HG03039 (cell line): ENCODE results near the gene INPP5J.
"Not testable (repeated sequence)": the region's sequence is repeated elsewhere in the genome, so short reads cannot be mapped to it uniquely, and the experiment has no call there.

Source experiments
- ATAC-seq: cut with Tn5 transposase; IDR thresholded peaks from one replicate; pipeline ENCODE4 v1.9.1; 2021; ENCODE audit warnings: mild to moderate bottlenecking, moderate library complexity; ENCODE audit not compliant: unreplicated experiment

The INPP5J gene

DNA sequence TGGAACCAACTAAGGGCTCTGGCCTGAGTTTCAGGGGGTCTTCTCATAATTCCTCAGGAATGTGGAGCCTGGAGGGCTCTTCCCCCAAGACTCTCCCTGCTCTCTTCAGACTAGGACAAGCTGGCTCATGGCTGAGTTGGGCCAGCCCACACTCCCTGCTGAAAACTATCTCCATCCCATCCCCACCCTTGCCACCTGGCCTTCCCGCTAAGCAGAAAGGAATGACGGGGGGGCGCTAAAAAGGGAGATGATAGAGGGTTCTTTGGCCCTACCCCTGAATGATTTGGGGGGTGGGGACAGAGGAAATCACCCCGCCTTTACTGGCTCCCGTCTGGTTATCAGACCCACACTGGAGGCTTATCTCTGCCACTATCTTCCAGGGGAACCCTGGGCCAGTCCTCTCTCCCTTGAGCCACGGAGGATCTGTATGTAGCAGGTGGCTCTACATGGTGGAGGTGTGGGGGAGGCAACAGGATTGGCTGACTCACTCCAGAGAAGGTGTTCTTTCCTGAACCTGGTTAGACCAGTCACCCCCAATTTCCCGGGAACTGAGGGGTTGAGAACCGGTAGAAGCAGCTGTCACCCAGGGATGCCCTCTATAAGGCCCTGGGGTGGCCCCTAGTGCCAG, 35.9 kb upstream of the INPP5J start:
- ATAC-seq = no peak

DNA sequence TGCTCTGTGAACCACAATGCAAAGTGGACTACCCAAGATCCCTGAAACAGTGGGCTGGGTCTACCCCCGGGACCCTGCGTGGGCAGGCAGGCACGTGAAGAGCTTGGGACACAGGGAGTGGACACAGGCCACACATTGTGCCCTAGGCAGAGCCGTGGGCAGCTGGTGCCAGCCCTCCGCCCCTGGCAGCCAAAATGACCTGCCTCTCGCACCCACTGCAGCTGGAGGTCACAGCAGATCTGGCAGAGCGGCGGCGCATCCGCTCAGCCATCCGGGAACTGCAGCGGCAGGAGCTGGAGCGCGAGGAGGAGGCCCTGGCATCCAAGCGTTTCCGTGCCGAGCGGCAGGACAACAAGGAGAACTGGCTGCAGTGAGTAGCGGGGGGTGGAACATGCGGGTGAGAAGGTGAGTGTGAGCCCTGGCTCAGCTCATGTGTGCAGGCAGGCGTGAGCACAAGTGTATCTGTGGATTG, 35.0 kb upstream of the INPP5J start:
- no peak for ATAC-seq

DNA sequence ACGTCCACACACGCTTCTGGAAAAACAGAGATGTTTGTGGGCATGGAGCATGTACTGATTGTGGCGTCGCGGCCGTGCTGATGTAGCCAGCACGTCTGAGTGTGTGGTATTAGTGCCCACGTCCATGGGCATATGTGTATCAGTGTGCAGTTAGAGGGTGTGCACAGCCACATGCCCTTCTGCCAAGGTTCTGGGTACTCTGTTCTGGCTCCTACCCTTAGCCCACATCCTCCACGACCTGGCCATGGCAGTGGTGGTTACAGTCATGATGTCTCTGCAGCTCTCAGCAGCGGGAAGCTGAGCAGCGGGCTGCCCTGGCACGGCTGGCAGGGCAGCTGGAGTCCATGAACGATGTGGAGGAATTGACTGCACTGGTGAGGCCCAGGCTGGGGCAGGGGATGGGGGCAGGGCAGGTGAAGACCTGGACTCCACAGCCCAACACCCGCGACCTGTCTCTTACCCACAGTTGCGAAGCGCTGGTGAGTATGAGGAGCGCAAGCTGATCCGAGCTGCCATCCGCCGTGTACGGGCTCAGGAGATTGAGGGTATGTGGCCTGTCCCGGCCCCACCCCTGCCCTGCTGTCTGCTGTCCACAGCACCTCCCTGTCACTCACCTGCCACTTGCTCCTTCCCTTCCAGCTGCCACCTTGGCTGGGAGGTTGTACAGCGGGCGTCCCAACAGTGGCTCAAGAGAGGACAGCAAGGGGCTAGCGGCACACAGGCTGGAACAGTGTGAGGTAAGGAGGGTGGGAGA, 34.4 kb upstream of the INPP5J start:
- no peak for ATAC-seq

DNA sequence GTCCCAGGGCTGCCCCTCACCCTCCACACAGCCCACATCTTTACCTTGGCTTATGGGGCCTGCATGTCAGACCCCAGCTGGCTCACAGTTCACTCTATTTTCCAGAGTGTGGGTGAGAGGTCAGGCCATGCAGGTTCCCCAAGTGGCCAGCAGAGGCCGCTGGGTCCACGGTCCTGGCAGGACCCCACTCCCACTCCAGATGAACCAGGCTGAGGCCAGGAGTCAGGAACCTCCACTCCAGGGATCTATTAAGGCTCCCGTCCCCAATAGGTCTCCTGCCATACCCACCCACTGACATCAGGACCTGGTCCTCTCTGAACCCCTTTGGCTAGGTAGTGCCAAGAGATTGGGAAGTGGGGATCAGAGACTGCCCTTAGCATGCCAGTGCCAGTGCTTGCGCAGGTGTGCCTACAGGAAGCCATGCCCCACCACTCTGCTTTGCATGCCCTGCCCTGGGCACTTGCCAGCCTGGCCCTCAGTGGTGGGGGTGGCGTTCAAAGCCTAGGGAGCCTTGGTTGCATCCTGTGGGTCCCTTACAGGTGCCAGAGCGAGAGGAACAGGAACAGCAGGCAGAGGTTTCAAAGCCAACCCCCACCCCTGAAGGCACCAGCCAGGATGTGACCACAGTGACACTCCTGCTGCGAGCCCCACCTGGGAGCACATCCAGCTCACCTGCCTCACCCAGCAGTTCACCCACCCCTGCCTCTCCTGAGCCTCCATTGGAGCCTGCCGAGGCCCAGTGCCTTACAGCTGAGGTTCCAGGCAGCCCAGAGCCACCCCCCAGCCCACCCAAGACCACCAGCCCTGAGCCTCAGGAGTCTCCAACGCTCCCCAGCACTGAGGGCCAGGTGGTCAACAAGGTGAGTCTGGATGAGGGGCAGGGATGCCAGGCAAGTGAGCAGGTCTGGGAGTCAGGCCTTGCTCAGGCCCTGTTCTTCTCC, 33.3 kb upstream of the INPP5J start:
- no peak for ATAC-seq

DNA sequence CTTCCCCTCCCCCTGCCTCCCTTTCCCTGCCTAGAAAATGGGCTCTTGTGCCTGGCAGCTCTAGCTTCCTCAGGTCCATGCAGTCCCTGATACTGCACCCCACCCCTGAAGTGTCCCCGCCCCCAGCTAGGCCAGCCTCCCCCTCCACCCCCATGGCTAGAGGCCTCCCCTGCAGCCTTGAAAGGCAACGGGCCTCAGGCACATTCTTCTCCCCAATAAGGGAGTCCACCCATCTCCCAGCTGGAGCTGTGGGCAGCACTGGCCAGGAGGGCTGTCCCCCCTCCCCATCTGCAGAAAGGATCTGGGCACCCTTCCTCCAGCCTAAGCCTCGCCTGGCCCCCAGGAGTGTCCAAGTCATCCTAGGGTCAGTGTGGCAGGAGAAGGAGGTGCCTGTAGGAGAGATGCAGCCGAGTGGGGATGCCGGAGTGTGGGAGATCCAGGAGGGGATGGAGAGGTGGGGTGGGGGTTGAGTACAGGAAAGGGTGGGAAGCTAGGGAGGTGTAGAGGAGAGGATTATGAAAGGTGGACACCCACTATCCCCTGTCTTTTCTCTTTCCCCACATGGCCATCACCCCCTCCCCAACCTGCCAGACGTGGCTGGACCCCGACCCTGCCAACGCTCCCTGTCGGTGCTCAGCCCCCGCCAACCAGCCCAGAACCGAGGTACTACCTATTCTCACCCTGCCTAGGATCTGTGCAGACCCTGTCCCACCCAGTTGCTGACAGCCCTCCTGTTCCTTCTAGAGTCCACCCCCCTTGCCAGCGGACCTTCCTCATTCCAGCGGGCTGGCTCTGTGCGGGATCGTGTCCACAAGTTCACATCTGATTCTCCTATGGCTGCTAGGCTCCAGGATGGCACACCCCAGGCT, 32.3 kb upstream of the INPP5J start:
- no peak for ATAC-seq

DNA sequence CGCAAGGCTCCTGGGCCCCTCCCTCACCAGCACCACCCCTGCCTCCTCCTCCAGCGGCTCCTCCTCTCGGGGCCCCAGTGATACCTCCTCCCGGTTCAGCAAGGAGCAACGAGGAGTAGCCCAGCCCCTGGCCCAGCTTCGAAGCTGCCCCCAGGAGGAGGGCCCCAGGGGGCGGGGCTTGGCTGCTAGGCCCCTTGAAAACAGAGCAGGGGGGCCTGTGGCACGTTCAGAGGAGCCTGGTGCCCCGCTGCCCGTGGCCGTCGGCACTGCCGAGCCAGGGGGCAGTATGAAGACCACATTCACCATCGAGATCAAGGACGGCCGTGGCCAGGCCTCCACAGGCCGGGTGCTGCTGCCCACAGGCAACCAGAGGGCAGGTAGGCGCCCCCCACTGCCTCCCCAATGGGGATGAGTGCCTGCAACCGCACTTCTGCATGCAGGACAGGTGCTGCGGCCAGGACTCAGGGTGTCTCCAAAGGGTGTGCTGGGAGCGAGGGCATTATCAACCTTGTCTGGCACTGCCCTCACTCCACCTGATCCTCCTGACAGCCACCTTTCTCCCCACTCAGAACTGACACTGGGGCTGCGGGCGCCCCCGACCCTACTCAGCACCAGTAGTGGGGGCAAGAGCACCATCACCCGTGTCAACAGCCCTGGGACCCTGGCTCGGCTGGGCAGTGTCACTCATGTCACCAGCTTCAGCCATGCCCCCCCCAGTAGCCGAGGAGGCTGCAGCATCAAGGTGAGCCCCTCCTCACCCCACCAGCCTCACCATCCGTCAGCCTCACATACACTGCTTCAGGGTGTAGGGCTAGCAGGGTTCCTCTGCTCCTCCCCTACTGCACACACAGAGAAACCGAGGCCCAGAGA, 31.4 kb upstream of the INPP5J start:
- no peak for ATAC-seq

DNA sequence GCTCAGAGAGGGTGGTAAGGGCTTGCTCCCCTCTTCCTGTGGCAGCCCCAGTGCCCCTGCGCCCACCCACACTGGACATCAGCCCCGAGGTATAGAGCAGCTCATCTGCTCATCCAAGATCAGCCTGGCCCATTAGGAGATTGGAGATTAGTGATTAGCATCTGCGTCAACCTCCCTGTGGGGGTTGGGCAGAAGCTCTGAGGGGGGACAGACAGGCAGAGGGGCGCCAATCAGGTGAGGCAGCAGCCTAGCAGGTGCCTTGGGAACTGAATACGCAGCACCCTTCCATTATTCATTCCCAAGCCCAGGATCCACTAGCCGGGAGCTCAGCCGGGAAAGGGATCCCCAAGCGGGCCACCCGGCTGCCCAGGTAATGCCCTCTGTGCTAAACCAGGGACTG, 30.6 kb upstream of the INPP5J start:
- ATAC-seq = no peak

DNA sequence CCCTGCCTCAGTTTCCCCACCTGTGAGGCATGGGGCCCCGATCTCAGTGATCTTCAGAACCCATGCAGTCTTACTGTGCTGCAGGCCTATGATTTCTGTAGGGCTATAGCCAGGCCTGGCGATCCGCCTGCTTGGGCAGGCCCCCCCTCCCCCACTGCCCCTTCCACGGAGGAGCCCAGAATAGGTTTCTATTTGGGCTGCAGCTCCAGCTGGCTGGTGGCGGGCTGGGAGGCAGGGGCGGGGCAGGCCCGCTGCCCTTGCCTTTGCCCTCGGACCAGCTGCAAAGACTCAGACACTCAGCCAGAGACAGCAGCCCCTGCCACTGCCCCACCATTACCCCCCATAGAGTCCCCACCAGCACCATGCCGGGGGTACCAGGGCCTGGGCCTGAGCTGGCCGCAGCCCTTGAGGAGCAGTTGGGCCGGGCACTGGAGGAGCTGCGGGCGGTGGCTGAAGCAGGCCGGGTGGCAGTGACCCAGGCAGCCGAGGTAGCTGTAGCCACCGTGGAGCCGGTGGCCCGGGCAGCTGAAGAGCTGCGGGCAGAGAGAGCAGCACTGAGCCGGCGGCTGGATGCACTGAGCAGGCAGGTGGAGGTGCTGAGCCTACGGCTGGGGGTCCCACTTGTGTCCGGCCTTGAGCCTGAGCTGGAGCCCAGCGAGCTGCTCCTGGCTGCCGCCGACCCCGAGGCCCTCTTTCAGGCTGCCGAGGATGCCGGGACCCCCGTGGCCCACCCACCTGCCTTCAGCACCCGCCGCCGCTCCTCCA, 29.5 kb upstream of the INPP5J start:
- ATAC-seq = no peak

DNA sequence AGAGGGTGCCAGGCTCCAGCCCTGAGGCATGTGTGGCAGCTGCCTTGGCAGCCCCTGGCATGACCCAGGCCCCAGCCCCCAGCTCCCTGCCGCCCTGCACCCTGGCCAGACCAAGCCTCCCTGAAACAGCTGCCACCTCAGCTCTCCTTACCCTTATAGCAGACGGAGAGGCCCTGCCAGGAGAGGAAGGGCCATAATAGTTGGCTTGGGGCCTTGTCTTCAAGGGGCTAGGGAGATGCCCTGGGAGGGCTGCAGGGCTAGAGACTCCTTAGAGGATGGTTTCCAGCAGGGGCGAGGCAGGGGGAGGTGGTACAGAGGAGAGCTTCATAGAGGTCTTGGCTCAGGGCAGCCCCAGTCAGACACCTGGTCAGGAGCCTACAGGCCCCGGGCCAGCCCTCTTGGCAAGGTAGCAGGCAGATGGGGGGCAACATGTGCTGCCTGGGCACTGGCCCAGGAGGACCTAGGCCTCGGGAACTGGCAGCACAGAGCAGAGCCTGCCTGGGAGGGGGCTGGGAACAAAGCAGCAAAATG, 28.7 kb upstream of the INPP5J start:
- ATAC-seq = no peak

DNA sequence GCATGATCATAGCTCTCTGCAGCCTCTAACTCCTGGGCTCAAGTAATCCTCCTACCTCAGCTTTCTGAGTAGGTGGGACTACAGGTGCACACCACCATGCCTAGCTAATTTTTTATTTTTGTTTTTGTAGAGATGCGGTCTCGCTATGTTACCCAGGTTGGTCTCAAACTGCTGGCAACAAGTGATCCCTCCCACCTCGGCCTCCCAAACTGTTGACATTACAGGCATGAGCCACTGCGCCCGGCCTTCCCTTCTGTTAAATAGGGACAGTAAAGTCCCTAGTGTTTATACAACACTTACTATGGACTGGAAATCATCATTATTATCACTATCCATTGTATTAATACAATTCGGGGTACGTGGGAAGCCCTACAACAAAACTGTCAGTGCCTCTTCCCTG, 28.0 kb upstream of the INPP5J start:
- ATAC-seq = no peak

DNA sequence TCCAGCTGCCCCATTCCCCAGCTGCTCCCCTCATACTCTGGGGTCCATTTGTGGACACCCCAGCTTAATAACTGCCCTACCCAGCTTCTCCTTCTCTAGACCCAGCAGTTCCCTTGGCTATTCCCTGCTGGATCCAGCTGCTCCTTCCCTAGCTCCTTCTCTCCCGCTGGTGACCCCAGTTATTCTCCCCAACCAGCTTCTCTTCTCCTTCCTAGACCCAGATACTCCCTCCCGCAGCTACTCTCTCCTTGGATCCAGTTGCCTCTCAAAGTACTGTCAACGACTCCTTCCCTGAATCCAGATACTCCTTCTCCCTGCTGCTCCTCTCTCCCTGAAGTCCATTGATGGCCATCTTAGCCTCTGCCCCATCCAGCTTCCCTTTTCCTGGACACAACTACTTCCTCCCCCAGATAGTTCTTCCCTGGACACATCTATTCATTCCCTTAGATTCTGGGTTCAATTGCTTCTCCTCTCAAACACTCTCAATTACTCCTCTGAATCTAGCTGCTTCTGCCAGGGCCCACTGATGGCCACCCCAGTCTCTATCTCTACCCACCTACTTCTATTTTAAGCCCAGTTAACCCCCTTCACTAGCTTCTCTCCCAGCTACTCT, 27.0 kb upstream of the INPP5J start:
- no peak for ATAC-seq

DNA sequence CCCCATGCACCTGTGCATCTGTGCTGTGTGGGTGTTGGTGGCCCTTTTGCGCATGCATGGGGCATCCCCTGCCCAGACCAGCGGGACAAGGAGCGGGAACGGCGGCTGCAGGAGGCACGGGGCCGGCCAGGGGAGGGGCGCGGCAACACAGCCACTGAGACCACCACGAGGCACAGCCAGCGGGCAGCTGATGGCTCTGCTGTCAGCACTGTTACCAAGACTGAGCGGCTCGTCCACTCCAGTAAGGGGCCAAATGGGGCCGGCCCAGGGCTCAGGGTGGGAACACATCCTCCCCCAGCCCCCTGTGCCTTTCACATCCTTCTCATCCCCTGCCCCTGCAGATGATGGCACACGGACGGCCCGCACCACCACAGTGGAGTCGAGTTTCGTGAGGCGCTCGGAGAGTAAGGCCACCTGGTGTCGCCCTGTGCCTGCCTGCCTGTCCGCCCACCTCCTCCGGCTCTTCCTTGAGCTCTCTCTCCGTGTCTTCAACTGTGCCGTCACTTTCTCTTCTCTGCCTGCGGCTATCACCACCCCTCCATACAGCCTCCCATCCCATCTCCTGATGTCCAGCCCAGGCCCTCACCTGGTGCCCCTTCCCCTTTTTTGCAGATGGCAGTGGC, 26.0 kb upstream of the INPP5J start:
- ATAC-seq = no peak

DNA sequence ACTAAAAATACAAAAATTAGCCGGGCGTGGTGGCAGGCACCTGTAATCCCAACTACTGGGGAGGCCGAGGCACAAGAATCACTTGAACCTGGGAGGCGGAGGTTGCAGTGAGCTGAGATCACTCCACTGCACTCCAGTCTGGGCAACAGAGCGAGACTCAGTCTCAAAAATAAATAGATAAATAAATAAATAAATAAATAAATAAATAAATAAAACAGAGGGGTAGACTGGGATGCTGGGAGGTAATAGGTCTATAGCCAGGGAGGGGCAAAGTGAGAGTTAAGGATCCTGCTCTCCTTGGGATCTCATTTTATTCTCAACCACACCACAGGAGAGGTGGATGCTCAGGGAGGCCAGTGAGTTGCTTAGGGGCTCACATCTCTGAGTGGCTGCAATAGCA, 25.2 kb upstream of the INPP5J start:
- not testable (repeated sequence) for ATAC-seq

DNA sequence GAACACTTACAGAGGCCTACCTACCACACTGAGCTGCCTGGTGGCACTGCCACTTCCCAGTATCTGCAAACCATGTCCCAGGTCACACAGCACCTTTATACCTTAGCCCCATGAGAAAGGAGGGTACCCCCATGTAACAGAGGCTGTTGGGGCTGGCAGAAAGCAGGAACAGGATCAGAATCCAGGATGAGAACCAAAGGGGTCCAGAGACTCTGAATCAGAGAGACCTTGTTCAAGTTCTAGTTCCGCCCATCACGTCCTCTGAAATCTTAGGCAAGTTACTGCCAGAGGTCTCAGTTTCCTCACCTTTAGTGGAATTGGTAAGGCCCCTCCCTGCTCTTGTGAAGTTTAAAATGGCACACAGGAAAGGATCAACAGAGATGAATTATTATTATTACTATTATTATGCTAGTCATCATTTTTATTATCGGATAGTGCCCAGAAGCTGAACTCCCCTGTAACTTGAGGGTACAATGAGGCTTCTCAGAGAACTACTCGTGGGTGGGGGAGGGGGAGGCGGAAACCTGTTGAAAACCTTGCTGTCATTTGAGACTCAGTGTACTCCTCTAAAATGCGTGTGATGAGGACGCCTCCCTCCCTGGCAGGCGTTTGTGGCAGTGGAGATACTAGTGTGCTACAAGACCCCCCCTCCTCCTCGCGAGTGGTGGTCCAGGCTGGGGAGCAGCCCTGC, 24.7 kb upstream of the INPP5J start:
- ATAC-seq = no peak

DNA sequence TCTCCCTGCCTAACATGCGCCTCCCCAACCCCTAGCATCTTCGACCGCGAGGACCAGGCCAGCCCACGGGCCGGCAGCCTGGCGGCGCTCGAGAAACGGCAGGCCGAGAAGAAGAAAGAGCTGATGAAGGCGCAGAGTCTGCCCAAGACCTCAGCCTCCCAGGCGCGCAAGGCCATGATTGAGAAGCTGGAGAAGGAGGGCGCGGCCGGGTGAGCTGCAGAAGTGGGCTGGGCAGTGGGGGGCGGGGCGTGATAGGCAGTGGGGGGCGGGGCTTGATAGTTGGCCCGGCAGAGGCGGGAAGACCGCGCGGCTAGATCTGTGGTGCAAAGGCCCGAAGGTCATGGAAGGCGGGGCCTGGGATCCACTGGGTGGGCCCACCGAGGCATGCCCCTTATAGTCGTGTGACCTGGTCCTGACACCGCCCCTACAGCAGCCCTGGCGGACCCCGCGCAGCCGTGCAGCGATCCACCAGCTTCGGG, 24.1 kb upstream of the INPP5J start:
- no peak for ATAC-seq

DNA sequence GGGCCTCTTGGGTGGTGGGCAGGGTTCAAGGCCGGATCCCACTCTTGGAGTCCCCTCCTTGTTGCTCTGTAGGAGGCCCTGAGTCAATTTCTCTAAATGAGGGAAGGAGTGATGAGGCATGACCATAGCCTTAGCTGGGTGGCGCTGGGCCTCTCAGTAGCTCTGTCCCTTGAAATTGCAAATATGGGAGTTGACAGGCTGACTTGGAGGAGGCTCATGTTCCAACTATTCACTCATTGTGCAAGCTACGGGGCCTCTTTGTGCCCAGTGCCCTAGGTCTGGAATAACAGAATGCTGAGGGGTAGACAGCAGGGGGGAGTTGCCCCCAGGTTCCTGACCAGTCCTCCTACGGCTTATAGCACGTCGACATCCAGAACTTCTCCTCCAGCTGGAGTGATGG, 23.4 kb upstream of the INPP5J start:
- ATAC-seq = no peak
